ENCODE data around the gene HLA-DPA1. TPM values are rescaled to one million over a fixed set of nuclear protein-coding genes. Genes with fewer than 3 reads are reported as not detected.

HLA-DPA1 gene
- total RNA-seq (100 to 1,000 TPM in 6 of 9 donors, 10 to 100 TPM in 3; 19.4 to 625 (median 154) TPM), polyA plus RNA-seq (100 to 1,000 TPM in 1 of 3 donors, 10 to 100 TPM in 2; 29.2 to 219 (median 31.0) TPM)
- long read RNA-seq, donor 1, partial matches to known transcripts = 6 of 6 reads
- long read RNA-seq, donor 1, other reads (novel, unspliced or antisense) = 0 of 6 reads
- long read RNA-seq, donor 2, full-length matches to known transcripts = 1 of 12 reads
- long read RNA-seq, donor 2, partial matches to known transcripts = 11 of 12 reads
- long read RNA-seq, donor 2, other reads (novel, unspliced or antisense) = 0 of 12 reads
- long read RNA-seq, donor 3, partial matches to known transcripts = 17 of 17 reads
- long read RNA-seq, donor 3, other reads (novel, unspliced or antisense) = 0 of 17 reads
- long read RNA-seq, donor 4, partial matches to known transcripts = 515 of 528 reads
- long read RNA-seq, donor 4, other reads (novel, unspliced or antisense) = 13 of 528 reads
- long read RNA-seq, donor 5, partial matches to known transcripts = 80 of 83 reads
- long read RNA-seq, donor 5, other reads (novel, unspliced or antisense) = 2 of 83 reads
- long read RNA-seq, donor 6, partial matches to known transcripts = 86 of 91 reads
- long read RNA-seq, donor 6, other reads (novel, unspliced or antisense) = 5 of 91 reads
- long read RNA-seq, donor 7, full-length matches to known transcripts = 3 of 8 reads
- long read RNA-seq, donor 7, partial matches to known transcripts = 5 of 8 reads
- long read RNA-seq, donor 7, other reads (novel, unspliced or antisense) = 0 of 8 reads
- long read RNA-seq, donor 8 = 0 reads
- long read RNA-seq, donor 9, partial matches to known transcripts = 7 of 7 reads
- long read RNA-seq, donor 9, other reads (novel, unspliced or antisense) = 0 of 7 reads
- long read RNA-seq, donor 10, partial matches to known transcripts = 13 of 13 reads
- long read RNA-seq, donor 10, other reads (novel, unspliced or antisense) = 0 of 13 reads

DNA sequence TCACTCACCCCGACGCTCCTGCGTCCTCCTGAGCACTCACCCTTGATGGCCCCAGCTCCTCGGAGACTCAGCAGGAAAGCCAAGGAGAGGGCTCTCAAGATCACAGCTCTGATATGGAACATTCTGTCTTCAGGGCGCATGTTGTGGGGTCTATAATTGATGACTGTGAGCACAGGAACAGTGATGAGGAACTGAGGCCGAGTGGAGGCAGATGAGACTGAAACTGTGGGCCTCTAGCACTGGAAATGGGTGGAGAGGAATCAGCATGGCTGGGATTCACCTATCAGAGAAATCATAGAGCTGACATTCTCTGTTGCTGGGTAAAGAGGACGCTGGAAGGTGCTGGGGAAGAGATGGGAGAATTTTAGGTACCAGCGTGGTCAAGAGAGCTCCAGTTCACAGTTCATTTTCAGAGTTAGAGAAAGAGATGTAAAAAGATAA, at the start of gene HLA-DPA1:
Gene HLA-DPA1, minus strand, starts transcription at position 219 of the 441 bp plus-strand sequence.
- Histone ChIP-seq H3K36me3 (replicated peaks in 1 of 2) (no peaks in the 10 kb centered on the region), H3K27me3 (no peaks in the 10 kb centered on the region), H3K4me1 (replicated peaks in 1 of 2) (peaks cover 5 to 10% of the 10 kb centered on the region in 2 donors), H3K9me3 (replicated peaks in 1 of 3) (no peaks in the 10 kb centered on the region), H3K27ac (peak within 1 kb of the TSS; percentile 8 to 88 (median 41)), H3K4me3 (peak within 1 kb of the TSS in 2 of 4 donors; percentile 11 to 52)
- WGBS, 4 donors = 21 to 37% (median 30%) methylated on average over 6 to 8 of the region's 8 CpGs
- TF ChIP-seq, protein P1, sequence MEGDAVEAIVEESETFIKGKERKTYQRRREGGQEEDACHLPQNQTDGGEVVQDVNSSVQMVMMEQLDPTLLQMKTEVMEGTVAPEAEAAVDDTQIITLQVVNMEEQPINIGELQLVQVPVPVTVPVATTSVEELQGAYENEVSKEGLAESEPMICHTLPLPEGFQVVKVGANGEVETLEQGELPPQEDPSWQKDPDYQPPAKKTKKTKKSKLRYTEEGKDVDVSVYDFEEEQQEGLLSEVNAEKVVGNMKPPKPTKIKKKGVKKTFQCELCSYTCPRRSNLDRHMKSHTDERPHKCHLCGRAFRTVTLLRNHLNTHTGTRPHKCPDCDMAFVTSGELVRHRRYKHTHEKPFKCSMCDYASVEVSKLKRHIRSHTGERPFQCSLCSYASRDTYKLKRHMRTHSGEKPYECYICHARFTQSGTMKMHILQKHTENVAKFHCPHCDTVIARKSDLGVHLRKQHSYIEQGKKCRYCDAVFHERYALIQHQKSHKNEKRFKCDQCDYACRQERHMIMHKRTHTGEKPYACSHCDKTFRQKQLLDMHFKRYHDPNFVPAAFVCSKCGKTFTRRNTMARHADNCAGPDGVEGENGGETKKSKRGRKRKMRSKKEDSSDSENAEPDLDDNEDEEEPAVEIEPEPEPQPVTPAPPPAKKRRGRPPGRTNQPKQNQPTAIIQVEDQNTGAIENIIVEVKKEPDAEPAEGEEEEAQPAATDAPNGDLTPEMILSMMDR (IDR thresholded peaks at IDR 0.05) = no peak
- TF ChIP-seq POLR2A (IDR thresholded peaks at IDR 0.05) = peak; percentile 74 to 78
- intact Hi-C loops (cut with DNase I) = no loop called here
- peak; percentile 35 to 84 (median 65) for DNase-seq

DNA sequence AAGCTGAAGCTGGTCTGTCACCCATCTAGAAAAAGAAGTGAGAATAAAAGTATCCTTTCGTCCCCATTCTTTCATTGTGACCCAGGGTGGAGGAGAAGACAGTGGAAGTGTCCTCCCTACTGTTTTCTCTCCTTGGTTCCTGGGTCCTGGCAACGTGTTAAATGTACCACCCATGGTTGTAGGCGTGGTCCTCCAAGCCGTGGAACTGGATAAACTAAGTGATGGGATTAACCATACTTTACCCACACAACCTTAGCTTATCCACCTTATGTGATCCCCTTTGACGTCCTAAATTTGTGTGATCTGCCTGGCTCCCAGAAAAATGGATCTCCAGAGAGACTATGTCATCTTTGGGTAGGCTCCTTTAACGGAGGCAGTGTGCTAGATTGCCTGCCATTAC, 49.7 kb upstream of the HLA-DPA1 start:
- Histone ChIP-seq H3K4me1 (replicated peaks in 1 of 2) (no peaks in the 10 kb centered on the region), H3K27ac (no peak overlapping the region), H3K4me3 (no peak overlapping the region), H3K9me3 (replicated peaks in 1 of 3) (no peaks in the 10 kb centered on the region), H3K36me3 (replicated peaks in 1 of 2) (no peaks in the 10 kb centered on the region), H3K27me3 (no peaks in the 10 kb centered on the region)
- 76 to 82% (median 78%) methylated on average over 6 of the region's 6 CpGs for WGBS, 4 donors
- TF ChIP-seq, protein P1 (IDR thresholded peaks at IDR 0.05) = no peak
- no peak for TF ChIP-seq POLR2A (IDR thresholded peaks at IDR 0.05)
- intact Hi-C loops (cut with DNase I) = no loop called here
- no peak for DNase-seq

DNA sequence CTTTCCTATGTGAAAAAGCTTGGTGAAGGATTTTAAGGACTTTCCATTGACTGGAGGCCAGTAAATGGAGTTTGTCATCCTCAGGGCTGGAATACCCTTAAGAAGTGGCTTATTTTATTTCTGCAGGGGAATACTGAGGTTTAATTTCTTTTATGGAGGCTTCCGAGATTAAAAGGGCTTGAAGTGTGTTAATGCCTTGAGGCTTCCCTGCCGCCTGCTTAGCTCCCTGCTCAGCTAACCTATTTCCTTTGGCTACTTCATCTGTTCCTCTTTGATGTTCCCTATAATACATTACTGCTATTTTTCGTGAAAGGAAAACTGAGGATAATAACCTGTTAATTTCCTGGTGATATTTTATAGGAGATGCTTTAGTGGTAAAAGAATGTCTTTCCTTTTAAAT, 46.6 kb upstream of the HLA-DPA1 start:
- Histone ChIP-seq H3K27ac (no peak overlapping the region), H3K36me3 (replicated peaks in 1 of 2) (no peaks in the 10 kb centered on the region), H3K4me3 (no peak overlapping the region), H3K27me3 (peaks cover 18% of the 10 kb centered on the region), H3K4me1 (replicated peaks in 1 of 2) (no peaks in the 10 kb centered on the region), H3K9me3 (replicated peaks in 1 of 3) (no peaks in the 10 kb centered on the region)
- DNase-seq = no peak
- intact Hi-C loops (cut with DNase I) = no loop called here
- TF ChIP-seq, protein P1 (IDR thresholded peaks at IDR 0.05) = no peak
- TF ChIP-seq POLR2A (IDR thresholded peaks at IDR 0.05) = no peak
- 45 to 59% (median 51%) methylated on average over 3 of the region's 3 CpGs for WGBS, 4 donors
